ENCODE data around the gene RNF13.

- TF ChIP-seq, protein P1, sequence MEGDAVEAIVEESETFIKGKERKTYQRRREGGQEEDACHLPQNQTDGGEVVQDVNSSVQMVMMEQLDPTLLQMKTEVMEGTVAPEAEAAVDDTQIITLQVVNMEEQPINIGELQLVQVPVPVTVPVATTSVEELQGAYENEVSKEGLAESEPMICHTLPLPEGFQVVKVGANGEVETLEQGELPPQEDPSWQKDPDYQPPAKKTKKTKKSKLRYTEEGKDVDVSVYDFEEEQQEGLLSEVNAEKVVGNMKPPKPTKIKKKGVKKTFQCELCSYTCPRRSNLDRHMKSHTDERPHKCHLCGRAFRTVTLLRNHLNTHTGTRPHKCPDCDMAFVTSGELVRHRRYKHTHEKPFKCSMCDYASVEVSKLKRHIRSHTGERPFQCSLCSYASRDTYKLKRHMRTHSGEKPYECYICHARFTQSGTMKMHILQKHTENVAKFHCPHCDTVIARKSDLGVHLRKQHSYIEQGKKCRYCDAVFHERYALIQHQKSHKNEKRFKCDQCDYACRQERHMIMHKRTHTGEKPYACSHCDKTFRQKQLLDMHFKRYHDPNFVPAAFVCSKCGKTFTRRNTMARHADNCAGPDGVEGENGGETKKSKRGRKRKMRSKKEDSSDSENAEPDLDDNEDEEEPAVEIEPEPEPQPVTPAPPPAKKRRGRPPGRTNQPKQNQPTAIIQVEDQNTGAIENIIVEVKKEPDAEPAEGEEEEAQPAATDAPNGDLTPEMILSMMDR (IDR thresholded peaks at IDR 0.05), result no peak
- no peak for TF ChIP-seq POLR2AphosphoS5 (IDR thresholded peaks at IDR 0.05; ENCODE audit: insufficient read depth in 1 of 2, low read depth in 1 of 2)
- TF ChIP-seq POLR2A (IDR thresholded peaks at IDR 0.05), result no peak
Observed at GRCh38 chr3:149895769-149896168, 82.8 kb downstream of the RNF13 start.

Measured in vagina (tissue), 2 donors.